KMS-11 (cell line): ENCODE measurements around the gene VSIG10L.

Source experiments
- H2AFZ ChIP-seq: fragments of 200-600 bp; sonication (generic); 2 replicates; pipeline ENCODE4 v1.6.1; 2016; ENCODE audit warnings: antibody characterized with exemption, mixed run types, low read depth
- H3K27ac ChIP-seq: fragments of 200-600 bp; sonication (generic); 2 replicates; pipeline ENCODE4 v1.6.1; 2016; ENCODE audit warnings: mild to moderate bottlenecking, mixed run types
- H3K27me3 ChIP-seq: fragments of 200-600 bp; sonication (generic); 2 replicates; pipeline ENCODE4 v1.6.1; 2017; ENCODE audit warnings: mild to moderate bottlenecking, low read depth, mixed run types, moderate library complexity; ENCODE audit not compliant: insufficient read depth
- H3K36me3 ChIP-seq: fragments of 200-600 bp; sonication (generic); 2 replicates; pipeline ENCODE4 v1.6.1; 2017; ENCODE audit warnings: mild to moderate bottlenecking, mixed run types; ENCODE audit not compliant: insufficient read depth
- H3K4me1 ChIP-seq: fragments of 200-600 bp; sonication (generic); 2 replicates; pipeline ENCODE4 v1.6.1; 2016; ENCODE audit warnings: mild to moderate bottlenecking, low read depth, mixed run types; ENCODE audit not compliant: poor library complexity, severe bottlenecking
- H3K4me2 ChIP-seq: fragments of 200-600 bp; sonication (generic); 2 replicates; pipeline ENCODE4 v1.7.0; 2016; ENCODE audit warnings: mild to moderate bottlenecking, mixed run types
- H3K4me3 ChIP-seq: fragments of 200-600 bp; sonication (generic); IDR thresholded peaks from 2 replicates; pipeline ENCODE4 v1.6.1; 2017; ENCODE audit warnings: low read depth, low read length, mixed read lengths; ENCODE audit not compliant: insufficient read depth
- H3K79me2 ChIP-seq: fragments of 200-600 bp; sonication (generic); 2 replicates; pipeline ENCODE4 v1.6.1; 2016; ENCODE audit warnings: low read depth, mixed run types; ENCODE audit not compliant: insufficient read depth
- H3K9ac ChIP-seq: fragments of 200-600 bp; sonication (generic); 2 replicates; pipeline ENCODE4 v1.6.1; 2016; ENCODE audit warnings: mild to moderate bottlenecking, mixed run types
- H4K20me1 ChIP-seq: fragments of 200-600 bp; sonication (generic); 2 replicates; pipeline ENCODE4 v1.6.1; 2016; ENCODE audit warnings: mild to moderate bottlenecking, mixed run types; ENCODE audit not compliant: insufficient read depth
- CTCF ChIP-seq: fragments of 200-600 bp; sonication (generic); conservative IDR thresholded peaks from 2 replicates; pipeline ENCODE4 v1.6.1; 2017; ENCODE audit warnings: low read depth, mild to moderate bottlenecking, antibody characterized with exemption, low read length, moderate library complexity, mixed read lengths

Gene VSIG10L

DNA sequence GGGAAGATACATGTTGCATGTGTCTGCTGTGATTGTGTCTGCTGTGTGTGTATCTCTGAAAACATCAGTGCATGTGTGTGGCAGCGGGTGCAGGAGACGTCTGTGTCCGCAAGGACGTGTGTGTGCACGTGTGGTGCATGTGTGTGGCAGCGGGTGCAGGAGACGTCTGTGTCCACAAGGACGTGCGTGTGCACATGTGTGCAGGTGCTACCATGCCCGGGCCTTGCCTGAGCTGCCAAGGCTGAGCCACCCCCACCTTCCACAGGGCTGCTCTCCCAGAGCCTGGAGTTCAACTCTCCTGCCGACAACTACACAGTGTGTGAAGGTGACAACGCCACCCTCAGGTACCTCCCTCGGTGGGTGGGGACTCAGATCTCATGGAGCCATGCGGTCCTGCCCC lies 20.1 kb downstream of the VSIG10L start:
- Histone ChIP-seq H2AFZ (no peak overlapping the region), H3K4me3 (no peak overlapping the region), H3K79me2 (no peaks in the 10 kb centered on the region), H3K4me1 (no peaks in the 10 kb centered on the region), H3K4me2 (no peak overlapping the region), H3K27me3 (no peaks in the 10 kb centered on the region), H3K36me3 (no peaks in the 10 kb centered on the region), H4K20me1 (no peaks in the 10 kb centered on the region), H3K9ac (no peak overlapping the region), H3K27ac (no peak overlapping the region)
- TF ChIP-seq CTCF, result no peak

GRCh38 chr19:51320280-51320657 lies 21.7 kb downstream of the VSIG10L start:
- Histone ChIP-seq H3K4me1 (no peaks in the 10 kb centered on the region), H3K79me2 (no peaks in the 10 kb centered on the region), H3K36me3 (no peaks in the 10 kb centered on the region), H3K9ac (no peak overlapping the region), H4K20me1 (no peaks in the 10 kb centered on the region), H3K4me3 (no peak overlapping the region), H3K4me2 (no peak overlapping the region), H2AFZ (no peak overlapping the region), H3K27me3 (no peaks in the 10 kb centered on the region), H3K27ac (no peak overlapping the region)
- no peak for TF ChIP-seq CTCF

DNA sequence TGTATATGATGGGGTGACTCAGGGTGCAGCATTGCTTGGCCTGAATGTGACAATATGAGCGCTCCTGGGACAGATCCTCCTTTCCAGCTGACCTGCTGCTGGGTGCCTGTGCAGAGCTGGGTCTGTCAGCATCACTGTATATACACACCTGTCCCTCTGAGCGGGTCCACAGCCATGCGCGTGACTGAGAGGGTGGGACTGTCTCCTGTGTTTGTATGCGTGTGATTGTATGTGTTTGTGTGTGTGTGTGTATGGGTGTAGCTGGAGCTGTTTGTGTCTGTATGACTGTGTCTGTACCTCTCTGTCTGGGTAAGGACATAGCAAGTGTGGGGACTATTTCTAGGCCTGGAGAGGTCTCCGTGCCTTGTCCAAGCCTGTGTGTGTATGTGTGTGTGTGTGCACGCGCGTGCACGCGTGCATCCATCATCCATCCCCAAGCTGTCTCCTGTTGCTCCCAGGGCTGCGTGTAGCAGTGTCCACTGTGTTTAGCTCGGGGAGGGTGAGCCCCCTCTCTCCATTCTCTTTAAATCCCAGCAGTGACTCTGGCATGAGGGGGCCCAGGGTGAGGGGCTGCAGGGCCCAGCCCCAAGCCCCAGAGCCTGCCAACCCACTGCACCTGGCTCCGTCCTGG lies 22.2 kb downstream of the VSIG10L start:
- Histone ChIP-seq H3K79me2 (no peaks in the 10 kb centered on the region), H2AFZ (no peak overlapping the region), H3K4me3 (no peak overlapping the region), H3K36me3 (no peaks in the 10 kb centered on the region), H3K27ac (no peak overlapping the region), H3K4me2 (no peak overlapping the region), H3K27me3 (no peaks in the 10 kb centered on the region), H4K20me1 (no peaks in the 10 kb centered on the region), H3K9ac (no peak overlapping the region), H3K4me1 (no peaks in the 10 kb centered on the region)
- no peak for TF ChIP-seq CTCF

- H4K20me1 ChIP-seq, result no peaks in the 10 kb centered on the region
- no peaks in the 10 kb centered on the region for H3K4me1 ChIP-seq
- H3K79me2 ChIP-seq, result no peaks in the 10 kb centered on the region
- no peaks in the 10 kb centered on the region for H3K36me3 ChIP-seq
- H3K27ac ChIP-seq, result no peak overlapping the region
- no peak overlapping the region for H3K4me2 ChIP-seq
- TF ChIP-seq CTCF, result no peak
- no peaks in the 10 kb centered on the region for H3K27me3 ChIP-seq
- no peak overlapping the region for H3K9ac ChIP-seq
- H2AFZ ChIP-seq, result no peak overlapping the region
- H3K4me3 ChIP-seq, result no peak overlapping the region
Measured at GRCh38 chr19:51318687-51319648, 23.0 kb downstream of the VSIG10L start.
